ENCODE data around the gene FLT3.

FLT3 gene

GRCh38 chr13:28001837-28002473, 98.4 kb downstream of the FLT3 start:
- DNase-seq (ENCODE audit: low read depth): no peak

- no peak for DNase-seq (ENCODE audit: low read depth)
These were observed 99.3 kb downstream of the FLT3 start for GRCh38 chr13:28001049-28001448.

- no peak for DNase-seq (ENCODE audit: low read depth)
These were observed 99.8 kb downstream of the FLT3 start for GRCh38 chr13:28000567-28000966.

DNA sequence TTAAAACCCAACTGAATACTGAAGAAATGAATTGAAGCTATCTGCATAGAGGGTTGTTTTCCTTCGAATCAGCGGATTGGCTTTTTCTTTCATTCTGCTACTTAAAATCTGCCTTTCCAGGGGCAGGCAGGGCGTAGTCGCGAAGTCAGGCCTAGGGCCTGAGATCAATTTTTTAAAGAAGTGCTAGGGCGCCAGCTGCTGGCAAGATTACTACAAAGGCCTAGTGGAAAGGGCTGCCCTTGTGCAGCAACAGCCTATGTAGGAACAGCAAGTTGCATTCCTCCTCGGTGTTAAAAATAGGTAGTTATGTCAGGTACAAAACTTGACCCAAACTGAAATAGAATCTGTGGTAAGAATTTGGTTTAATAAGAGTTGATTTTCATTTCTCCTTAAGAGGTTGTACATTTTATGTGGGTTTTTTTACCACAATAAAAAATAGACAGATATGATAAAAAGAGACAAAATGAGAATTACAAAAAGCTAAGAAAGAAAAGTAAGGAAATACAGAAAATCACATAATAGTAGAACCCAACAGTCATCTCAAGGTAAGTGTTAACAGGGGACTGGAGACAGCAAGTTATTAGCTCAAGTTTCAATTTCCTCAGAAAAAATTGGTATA, 102.4 kb downstream of the FLT3 start:
- DNase-seq (ENCODE audit: low read depth): no peak

- DNase-seq (ENCODE audit: low read depth): no peak
These were observed 108.5 kb downstream of the FLT3 start for GRCh38 chr13:27991881-27992280.

GRCh38 chr13:27988520-27988919, 111.9 kb downstream of the FLT3 start, which contains the start of gene URAD:
TSS of gene URAD (minus strand) at chr13:27988693. CDS start at chr13:27988637, 56 bp downstream.
- no peak for DNase-seq (ENCODE audit: low read depth)

- no peak for DNase-seq (ENCODE audit: low read depth)
These were observed 114.8 kb downstream of the FLT3 start for GRCh38 chr13:27985600-27985999.

GRCh38 chr13:27982361-27982760, 118.0 kb downstream of the FLT3 start:
- DNase-seq (ENCODE audit: low read depth): no peak

DNA sequence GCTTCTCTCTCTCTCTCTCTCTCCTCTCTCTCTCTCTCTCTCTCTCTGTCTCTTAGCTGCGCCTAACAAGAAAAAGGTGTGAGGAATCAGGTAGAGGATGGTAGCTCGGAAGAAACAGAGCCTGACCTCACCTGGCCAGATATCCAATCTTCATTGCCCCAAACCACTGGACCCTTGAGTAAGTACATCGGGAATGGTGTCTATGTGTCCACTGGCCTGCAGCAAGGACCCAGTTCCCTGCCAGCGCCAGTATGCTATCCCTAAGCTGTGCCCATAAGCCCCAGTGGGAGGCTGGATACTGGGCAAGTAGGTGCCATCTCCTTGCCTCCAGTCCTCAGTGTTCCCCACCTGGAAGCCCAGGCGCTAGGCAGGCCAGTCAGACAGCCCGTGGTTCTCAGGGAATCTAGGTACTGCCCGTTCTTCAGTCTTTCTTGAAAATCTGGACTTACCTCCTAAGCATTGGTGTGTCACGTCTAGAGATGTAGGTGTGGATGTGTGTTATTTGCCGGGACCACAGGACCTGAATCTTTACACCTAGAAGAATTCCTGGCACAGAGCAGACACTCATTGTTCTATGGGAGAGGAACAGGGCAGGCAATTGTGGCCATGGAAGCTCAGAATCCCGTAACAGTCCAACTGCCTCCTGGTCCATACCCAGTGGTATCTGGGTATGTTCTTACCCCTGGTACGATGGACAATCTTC, 119.2 kb downstream of the FLT3 start:
- no peak for DNase-seq (ENCODE audit: low read depth)

DNA sequence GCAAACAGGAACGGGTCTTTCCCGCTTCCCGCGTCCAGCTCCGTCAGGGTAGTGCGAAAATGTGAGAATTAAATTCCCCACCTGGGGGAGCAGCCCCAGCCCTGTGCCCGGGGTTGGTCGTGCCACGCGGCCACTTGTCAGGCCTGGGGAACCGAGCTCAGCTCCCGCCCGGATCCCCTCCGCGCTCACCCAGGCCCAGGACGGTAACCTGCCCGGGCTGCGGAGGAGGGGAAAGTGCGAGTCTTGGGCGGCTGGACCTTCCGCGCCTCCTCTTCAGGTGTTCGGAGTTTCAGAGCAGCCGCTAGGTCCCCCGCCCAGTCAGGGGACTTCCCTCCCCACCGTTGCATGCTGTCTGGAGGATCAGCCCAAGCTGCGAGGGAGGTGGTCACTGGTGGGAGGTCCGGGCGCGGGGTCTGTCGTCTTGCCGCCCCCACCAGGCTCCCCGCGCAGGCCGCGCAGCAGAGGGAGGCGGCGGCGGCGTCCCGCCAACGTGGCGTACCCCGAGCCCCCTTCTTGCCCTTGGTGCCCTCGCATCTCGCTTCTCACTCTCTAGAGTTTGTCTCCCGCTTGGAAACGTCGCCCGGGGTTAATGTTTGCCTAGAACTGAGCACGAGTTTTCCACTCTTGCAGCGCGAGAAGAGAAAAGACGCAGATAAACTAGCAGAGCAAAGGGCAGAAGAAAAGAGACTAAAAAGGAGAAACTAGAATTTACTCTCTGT, 119.9 kb downstream of the FLT3 start:
- DNase-seq (ENCODE audit: low read depth): no peak

DNA sequence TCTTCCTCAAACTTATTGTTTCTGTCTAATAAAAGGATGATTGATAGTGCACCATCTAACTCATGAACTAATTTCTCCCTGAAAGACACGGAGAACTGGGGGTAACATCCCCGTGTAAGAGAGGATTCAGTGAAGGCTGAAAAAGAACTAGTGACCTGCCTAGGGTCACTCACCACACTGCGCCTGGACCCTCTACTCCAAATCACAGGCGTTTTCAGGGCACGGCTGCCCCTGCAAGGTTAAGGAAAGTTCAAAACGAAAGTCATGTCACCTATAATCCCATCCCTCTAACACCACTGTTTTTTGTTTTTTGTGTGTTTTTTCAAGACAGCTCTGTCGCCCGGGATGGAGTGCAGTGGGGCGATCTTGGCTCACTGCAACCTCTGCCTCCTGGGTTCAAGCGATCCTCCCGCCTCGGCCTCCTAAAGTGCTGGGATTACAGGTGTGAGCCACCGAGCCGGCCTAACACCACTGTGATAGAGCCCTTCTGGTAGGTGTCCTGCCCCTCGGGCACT, 120.6 kb downstream of the FLT3 start:
- DNase-seq (ENCODE audit: low read depth): no peak

DNA sequence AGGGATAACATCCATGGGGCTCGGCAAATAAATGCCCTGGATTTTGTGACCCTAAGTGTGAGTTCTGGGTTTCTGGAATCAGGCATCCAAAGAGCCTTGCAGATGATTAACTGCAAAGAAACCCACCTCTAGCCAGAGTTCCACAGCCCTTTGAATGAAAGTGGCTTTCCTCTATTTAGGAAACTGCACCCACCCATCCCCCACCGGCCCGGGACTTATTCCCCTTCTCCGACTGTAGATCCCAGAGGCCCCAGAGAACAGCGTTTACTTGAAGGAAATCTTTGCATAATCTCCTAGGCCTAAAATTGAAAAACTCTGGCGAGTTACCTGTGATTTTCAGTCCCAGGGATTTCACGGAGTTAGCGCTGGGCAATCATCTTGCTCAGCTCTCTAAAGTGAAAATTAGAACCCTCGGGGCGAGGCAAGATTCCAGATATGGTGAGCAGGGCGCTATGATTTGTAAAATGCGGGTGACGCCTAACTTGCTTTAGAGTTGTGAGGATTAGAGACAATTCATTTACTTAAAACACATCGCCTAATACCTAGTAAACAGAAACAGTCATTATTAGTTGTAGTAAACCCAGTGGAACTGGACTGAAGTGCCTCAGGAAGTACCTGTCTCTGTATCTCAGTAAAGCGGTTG, 121.3 kb downstream of the FLT3 start:
- DNase-seq (ENCODE audit: low read depth): no peak

- no peak for DNase-seq (ENCODE audit: low read depth)
These were observed 121.9 kb downstream of the FLT3 start for GRCh38 chr13:27978301-27978968.

GRCh38 chr13:27977476-27978300, 122.7 kb downstream of the FLT3 start:
- DNase-seq (ENCODE audit: low read depth): no peak

- DNase-seq (ENCODE audit: low read depth): no peak
These were observed 123.8 kb downstream of the FLT3 start for GRCh38 chr13:27976362-27977091.

- no peak for DNase-seq (ENCODE audit: low read depth)
These were observed 124.6 kb downstream of the FLT3 start for GRCh38 chr13:27975564-27976361.

DNA sequence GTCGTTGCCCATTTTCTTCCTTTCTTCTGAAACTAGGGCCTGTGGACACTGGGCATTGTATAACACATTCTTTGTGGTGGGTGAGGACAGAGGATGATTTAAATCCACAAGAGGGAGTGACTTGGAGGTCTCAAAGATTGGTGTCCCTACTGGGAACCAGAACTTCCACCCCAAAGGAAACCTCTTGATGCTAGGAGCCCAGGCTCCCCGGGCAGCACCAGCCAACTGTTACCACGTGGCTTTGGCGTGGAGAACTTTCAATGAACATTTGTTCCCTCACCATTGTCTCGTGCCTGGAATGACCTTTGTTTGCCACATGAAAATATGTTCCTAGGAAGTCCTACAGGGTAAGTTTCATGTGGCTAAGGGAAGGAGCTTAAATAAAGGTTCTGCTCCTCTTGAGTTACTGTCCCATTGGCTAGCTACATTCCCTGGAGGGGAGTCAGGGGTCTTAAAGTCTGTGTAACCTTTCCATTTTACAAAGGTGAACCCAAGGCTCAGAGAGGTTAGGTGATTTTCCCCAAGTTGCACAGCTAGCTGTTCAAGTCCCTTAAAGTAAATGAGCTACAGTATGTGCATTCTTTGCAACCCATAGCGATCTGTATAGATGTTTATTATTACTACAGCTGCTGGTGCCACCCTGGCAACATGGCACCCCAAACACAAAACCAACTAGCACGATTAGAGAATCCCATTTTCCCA, 126.3 kb downstream of the FLT3 start:
- DNase-seq (ENCODE audit: low read depth): no peak

- DNase-seq (ENCODE audit: low read depth): no peak
These were observed 127.1 kb downstream of the FLT3 start for GRCh38 chr13:27973291-27973690.

Data from non-pigmented ciliary epithelial cell (primary cell).